ENCODE data around the gene SLC25A21.

- TF ChIP-seq, protein P1, sequence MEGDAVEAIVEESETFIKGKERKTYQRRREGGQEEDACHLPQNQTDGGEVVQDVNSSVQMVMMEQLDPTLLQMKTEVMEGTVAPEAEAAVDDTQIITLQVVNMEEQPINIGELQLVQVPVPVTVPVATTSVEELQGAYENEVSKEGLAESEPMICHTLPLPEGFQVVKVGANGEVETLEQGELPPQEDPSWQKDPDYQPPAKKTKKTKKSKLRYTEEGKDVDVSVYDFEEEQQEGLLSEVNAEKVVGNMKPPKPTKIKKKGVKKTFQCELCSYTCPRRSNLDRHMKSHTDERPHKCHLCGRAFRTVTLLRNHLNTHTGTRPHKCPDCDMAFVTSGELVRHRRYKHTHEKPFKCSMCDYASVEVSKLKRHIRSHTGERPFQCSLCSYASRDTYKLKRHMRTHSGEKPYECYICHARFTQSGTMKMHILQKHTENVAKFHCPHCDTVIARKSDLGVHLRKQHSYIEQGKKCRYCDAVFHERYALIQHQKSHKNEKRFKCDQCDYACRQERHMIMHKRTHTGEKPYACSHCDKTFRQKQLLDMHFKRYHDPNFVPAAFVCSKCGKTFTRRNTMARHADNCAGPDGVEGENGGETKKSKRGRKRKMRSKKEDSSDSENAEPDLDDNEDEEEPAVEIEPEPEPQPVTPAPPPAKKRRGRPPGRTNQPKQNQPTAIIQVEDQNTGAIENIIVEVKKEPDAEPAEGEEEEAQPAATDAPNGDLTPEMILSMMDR (IDR thresholded peaks at IDR 0.05 in 8 of 11, conservative IDR thresholded peaks at IDR 0.05 in 3 of 11): no peak
- no peak for TF ChIP-seq POLR2AphosphoS5 (IDR thresholded peaks at IDR 0.05)
Measured at GRCh38 chr14:37153005-37153404, 19.4 kb downstream of the SLC25A21 start.
